ENCODE data around the gene TMEM63B. TPM values are rescaled to one million over a fixed set of nuclear protein-coding genes. Genes with fewer than 3 reads are reported as not detected.

The TMEM63B gene
- 29.9 and 32.2 TPM in 2 replicates for total RNA-seq

GRCh38 chr6:44127186-44128019 is at the start of gene TMEM63B, which contains the start of gene MRPL14:
TMEM63B (plus strand) TSS chr6:44127554; CDS start chr6:44134585, 7,031 bp downstream.
MRPL14 (minus strand) TSS chr6:44127452; CDS start chr6:44116611, 10,841 bp downstream.

GRCh38 chr6:44158770-44159228 is 31.4 kb downstream of the TMEM63B start, which contains the start of gene CAPN11:
CAPN11 (plus strand) TSS chr6:44158820; CDS start chr6:44158849, 29 bp downstream.

Other genes with a start within 250 kb of the TMEM63B start
- gene MRPL14, start 102 bp upstream of the TMEM63B start, total RNA-seq, result 49.7 and 56.1 TPM in 2 replicates
- not detected in 2 replicates for gene CAPN11, start 31.3 kb downstream of the TMEM63B start, total RNA-seq
- not detected in 2 replicates for gene MYMX, start 89.4 kb downstream of the TMEM63B start, total RNA-seq
- gene SLC29A1, start 96.0 kb downstream of the TMEM63B start, total RNA-seq, result 25.9 and 29.4 TPM in 2 replicates
- 680 and 845 TPM in 2 replicates for gene HSP90AB1, start 119.5 kb downstream of the TMEM63B start, total RNA-seq
- gene SLC35B2, start 130.0 kb downstream of the TMEM63B start, total RNA-seq, result 64.6 and 69.5 TPM in 2 replicates
- gene NFKBIE, start 138.0 kb downstream of the TMEM63B start, total RNA-seq, result 4.3 and 8.9 TPM in 2 replicates
- gene TMEM151B, start 142.9 kb downstream of the TMEM63B start, total RNA-seq, result under 0.01 TPM in 2 replicates
- gene AARS2, start 185.8 kb downstream of the TMEM63B start, total RNA-seq, result 6.3 and 7.5 TPM in 2 replicates
- gene SPATS1, start 215.1 kb downstream of the TMEM63B start, total RNA-seq, result 0.13 TPM in 1 of 2 replicates, not detected in the other

All from articular chondrocyte of knee joint (primary cell).